ENCODE results near the gene SCRG1.

- TF ChIP-seq CTCF (IDR thresholded peaks at IDR 0.05) (no peak), POLR2A (IDR thresholded peaks at IDR 0.05) (no peak)
Observed at GRCh38 chr4:173443121-173443520, 44.2 kb upstream of the SCRG1 start.

Measured in vagina (tissue), 2 donors.